ENCODE results near the gene SLC2A9. TPM values are rescaled to one million over a fixed set of nuclear protein-coding genes. Genes with fewer than 3 reads are reported as not detected.
"Not testable (repeated sequence)": the region's sequence is repeated elsewhere in the genome, so short reads cannot be mapped to it uniquely, and the experiment has no call there.

The SLC2A9 gene
- total and polyA plus RNA-seq, 2 of the 8 experiments (the other 6 are each of a cell fraction or from before 2014, with no cell fraction given): 0.20 to 0.26 TPM

DNA sequence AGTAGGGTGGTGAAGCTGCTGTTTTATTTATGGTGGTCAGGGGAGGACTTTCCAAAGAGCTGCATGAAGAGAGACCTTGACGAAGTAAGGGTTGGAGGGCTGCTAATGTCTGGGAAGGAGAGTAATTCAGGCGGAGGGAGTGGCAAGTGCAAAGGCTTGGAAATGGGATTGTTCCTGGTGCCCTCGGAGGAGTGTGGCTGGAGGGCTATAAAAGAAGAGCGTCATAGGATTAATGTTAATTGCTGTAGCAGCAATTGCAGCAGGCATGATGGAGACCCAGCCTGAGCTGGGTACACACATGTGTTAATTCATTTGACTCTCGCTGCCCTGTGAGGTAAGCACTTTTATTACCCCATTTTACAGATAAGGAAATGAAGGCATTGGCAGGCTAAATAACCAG lies 235.4 kb downstream of the SLC2A9 start:
- not testable (repeated sequence) for H2BK12ac ChIP-seq (ENCODE audit: low read depth, low read length)

More for the DNA sequence above, 235.4 kb downstream of the SLC2A9 start:
- H3K14ac ChIP-seq (ENCODE audit: insufficient read length); H3K4me2 ChIP-seq (ENCODE audit: insufficient read depth in 1 of 2, low read depth in 2 of 2, low read length in 2 of 2); H3K9ac ChIP-seq (replicated peaks in 1 of 4; ENCODE audit: extremely low read depth in 1 of 4, low read depth in 3 of 4, low read length in 3 of 4); H3K23ac ChIP-seq (ENCODE audit: insufficient read length); H3K9me3 ChIP-seq (ENCODE audit: insufficient read depth in 2 of 2, low read depth in 1 of 2, low read length in 1 of 2); H2BK15ac ChIP-seq (ENCODE audit: low read length); H2AK5ac ChIP-seq (ENCODE audit: low read depth, low read length); H4K8ac ChIP-seq (ENCODE audit: extremely low read depth, insufficient read depth, low read length); H2BK5ac ChIP-seq (ENCODE audit: low read depth, low read length); H3K18ac ChIP-seq (ENCODE audit: extremely low read depth, low read length); H4K5ac ChIP-seq (ENCODE audit: insufficient read length, low read depth, low read length); H4K91ac ChIP-seq (replicated peaks; ENCODE audit: insufficient read length, low read length); H3K4me1 ChIP-seq (replicated peaks in 1 of 4; ENCODE audit: control insufficient read depth in 3 of 4, insufficient read depth in 4 of 4, low read length in 3 of 4); POLR2A ChIA-PET (ENCODE audit: partially characterized antibody); H2BK120ac ChIP-seq (replicated peaks; ENCODE audit: low read depth, low read length); H3K27ac ChIP-seq (ENCODE audit: low read depth, low read length); DNase-seq (ENCODE audit: low read depth in 1 of 2, low spot score in 2 of 2); H4K20me1 ChIP-seq (replicated peaks in 1 of 2; ENCODE audit: control insufficient read depth in 1 of 2, insufficient read depth in 2 of 2, low read length in 2 of 2); H3K36me3 ChIP-seq (ENCODE audit: control insufficient read depth in 2 of 4, insufficient read depth in 4 of 4, low read length in 3 of 4); FAIRE-seq; H3K56ac ChIP-seq (replicated peaks; ENCODE audit: insufficient read length, low read depth, low read length); H3K79me2 ChIP-seq (ENCODE audit: control insufficient read depth in 1 of 2, insufficient read depth in 2 of 2, low read length in 2 of 2); H3K4me3 ChIP-seq (ENCODE audit: extremely low read depth in 1 of 4, insufficient read depth in 2 of 4, low read depth in 3 of 4, low read length in 4 of 4); H2BK20ac ChIP-seq (ENCODE audit: low read length); H2AFZ ChIP-seq (ENCODE audit: low read length); H3K79me1 ChIP-seq (ENCODE audit: low read depth, low read length); H3K23me2 ChIP-seq (ENCODE audit: low read depth, low read length); H3K4ac ChIP-seq (replicated peaks; ENCODE audit: insufficient read length, low read depth, low read length): not testable (repeated sequence)
- H3K27me3 ChIP-seq (replicated peaks in 1 of 4; ENCODE audit: control insufficient read depth in 3 of 4, extremely low read depth in 1 of 4, insufficient read depth in 3 of 4, low read length in 3 of 4): peaks cover 11 to 25% (median 21%) of the 10 kb centered on the region in 4 experiments
- CTCF ChIA-PET (ENCODE audit: partially characterized antibody): interaction anchor here (1.6 kb wide), 1 partner anchor 230 kb away, joined by 4 read pairs; no protein-coding TSS in a partner anchor
- WGBS, 2 experiments (ENCODE audit: extremely low coverage in 1 of 2, insufficient coverage in 1 of 2, insufficient read length in 1 of 2, insufficient replicate concordance in 2 of 2, low coverage in 1 of 2, low lambda C conversion rate in 2 of 2, missing lambda C conversion rate in 1 of 2): 87% methylated on average over 5 of the region's 5 CpGs; no CpG with 5 or more reads in 1 of the 2 experiments
